ENCODE data around the gene LZTR1. TPM values are rescaled to one million over a fixed set of nuclear protein-coding genes. Genes with fewer than 3 reads are reported as not detected.

LZTR1 gene
- total RNA-seq, 1 donor from 2014 or later, result 91.5 TPM

DNA sequence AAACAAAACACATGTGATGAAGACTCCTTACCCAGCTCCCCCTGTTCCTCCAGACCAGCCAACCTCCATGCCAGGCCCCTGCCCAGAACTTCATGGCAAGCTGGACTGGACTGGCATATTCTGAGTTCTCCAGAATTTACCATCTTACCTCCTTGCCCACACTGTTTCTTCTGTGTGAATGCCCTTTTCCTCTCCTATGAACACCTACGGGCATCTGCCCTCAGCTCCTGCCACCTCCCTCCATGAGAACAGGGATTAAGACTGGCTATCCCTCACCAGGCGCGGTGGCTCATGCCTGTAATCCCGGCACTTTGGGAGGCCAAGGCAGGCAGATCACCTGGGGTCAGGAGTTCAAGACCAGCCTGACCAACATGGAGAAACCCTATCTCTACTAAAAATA, 21.5 kb upstream of the LZTR1 start:
- TF ChIP-seq, protein P1, sequence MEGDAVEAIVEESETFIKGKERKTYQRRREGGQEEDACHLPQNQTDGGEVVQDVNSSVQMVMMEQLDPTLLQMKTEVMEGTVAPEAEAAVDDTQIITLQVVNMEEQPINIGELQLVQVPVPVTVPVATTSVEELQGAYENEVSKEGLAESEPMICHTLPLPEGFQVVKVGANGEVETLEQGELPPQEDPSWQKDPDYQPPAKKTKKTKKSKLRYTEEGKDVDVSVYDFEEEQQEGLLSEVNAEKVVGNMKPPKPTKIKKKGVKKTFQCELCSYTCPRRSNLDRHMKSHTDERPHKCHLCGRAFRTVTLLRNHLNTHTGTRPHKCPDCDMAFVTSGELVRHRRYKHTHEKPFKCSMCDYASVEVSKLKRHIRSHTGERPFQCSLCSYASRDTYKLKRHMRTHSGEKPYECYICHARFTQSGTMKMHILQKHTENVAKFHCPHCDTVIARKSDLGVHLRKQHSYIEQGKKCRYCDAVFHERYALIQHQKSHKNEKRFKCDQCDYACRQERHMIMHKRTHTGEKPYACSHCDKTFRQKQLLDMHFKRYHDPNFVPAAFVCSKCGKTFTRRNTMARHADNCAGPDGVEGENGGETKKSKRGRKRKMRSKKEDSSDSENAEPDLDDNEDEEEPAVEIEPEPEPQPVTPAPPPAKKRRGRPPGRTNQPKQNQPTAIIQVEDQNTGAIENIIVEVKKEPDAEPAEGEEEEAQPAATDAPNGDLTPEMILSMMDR (IDR thresholded peaks at IDR 0.05), result no peak
- H3K4me1 Mint-ChIP-seq (ENCODE audit: unreplicated experiment), result peaks cover 25% of the 10 kb centered on the region
- H3K9me3 Mint-ChIP-seq (ENCODE audit: unreplicated experiment), result no peaks in the 10 kb centered on the region
- DNase-seq (ENCODE audit: extremely low spot score, unreplicated experiment), result no peak
- H3K27ac Mint-ChIP-seq (ENCODE audit: unreplicated experiment), result no peak overlapping the region
- H3K27me3 Mint-ChIP-seq (ENCODE audit: unreplicated experiment), result no peaks in the 10 kb centered on the region
- H3K4me3 Mint-ChIP-seq (ENCODE audit: unreplicated experiment), result no peak overlapping the region
- no peaks in the 10 kb centered on the region for H3K36me3 Mint-ChIP-seq (ENCODE audit: unreplicated experiment)

DNA sequence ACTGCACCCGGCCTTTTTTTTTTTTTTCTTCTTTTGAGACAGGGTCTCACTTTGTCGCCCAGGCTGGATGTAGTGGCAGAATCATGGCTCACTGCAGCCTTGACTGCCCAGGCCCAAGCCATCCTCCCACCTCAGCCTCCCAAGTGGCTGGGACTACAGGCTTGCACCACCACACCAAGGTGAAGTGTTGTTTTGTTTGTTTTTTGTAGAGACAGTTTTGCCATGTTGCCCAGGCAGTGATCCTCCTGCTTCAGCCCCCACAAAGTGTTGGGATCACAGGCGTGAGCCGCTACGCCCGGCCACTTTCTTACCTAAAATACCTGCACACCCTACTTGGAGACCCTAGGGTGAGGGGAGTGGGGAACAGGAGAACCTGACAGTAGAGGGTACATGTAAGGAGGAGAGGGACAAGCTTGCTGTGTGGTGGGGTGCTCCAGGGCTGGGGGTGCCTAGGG, 19.6 kb upstream of the LZTR1 start:
- no peak overlapping the region for H3K27ac Mint-ChIP-seq (ENCODE audit: unreplicated experiment)
- H3K4me1 Mint-ChIP-seq (ENCODE audit: unreplicated experiment), result peaks cover 18% of the 10 kb centered on the region
- no peaks in the 10 kb centered on the region for H3K27me3 Mint-ChIP-seq (ENCODE audit: unreplicated experiment)
- no peaks in the 10 kb centered on the region for H3K36me3 Mint-ChIP-seq (ENCODE audit: unreplicated experiment)
- TF ChIP-seq, protein P1 (IDR thresholded peaks at IDR 0.05), result no peak
- H3K9me3 Mint-ChIP-seq (ENCODE audit: unreplicated experiment), result no peaks in the 10 kb centered on the region
- H3K4me3 Mint-ChIP-seq (ENCODE audit: unreplicated experiment), result no peak overlapping the region
- no peak for DNase-seq (ENCODE audit: extremely low spot score, unreplicated experiment)

DNA sequence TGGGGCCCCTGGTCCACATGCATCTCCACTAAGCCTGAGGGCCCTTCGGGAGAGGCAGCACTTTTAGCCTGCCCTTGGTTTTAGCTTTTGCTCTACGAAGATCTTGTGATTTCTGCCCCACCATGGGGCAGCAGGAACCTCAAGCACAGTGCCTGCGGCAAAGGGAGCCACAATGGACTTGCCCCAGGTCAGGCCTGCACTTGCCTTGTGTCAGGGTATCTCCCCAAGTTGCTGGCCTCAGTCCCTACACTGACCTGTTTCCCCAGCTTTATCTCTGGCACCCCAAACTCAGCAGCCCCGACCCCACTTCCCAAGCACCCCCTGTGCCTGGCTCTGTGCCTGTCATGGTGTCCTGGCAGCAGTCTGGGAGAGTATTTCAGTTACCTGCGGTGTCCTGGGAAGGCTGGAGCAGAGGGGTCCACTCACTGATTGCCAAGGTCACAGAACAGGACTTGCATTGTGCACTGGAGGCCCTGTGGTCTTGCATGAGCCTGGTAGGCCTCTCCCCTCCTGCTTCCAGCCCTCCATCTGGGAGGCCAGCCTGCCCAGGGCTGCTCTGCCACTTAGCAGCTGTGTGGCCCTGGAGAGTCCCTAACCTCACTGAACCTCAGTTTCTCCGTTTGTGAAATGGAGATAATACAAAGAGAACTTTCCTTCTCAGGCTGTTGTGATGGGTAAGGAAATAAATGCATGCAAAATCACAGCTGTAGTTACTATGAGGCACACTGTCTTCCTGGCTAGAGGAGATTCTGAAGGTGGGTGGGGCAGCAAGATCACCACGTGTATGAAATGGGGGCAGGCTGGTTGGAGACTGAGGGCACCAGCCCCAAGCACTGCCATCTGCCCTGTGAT, 18.7 kb upstream of the LZTR1 start:
- peak overlapping the region; percentile 70 for H3K4me3 Mint-ChIP-seq (ENCODE audit: unreplicated experiment)
- H3K27me3 Mint-ChIP-seq (ENCODE audit: unreplicated experiment), result no peaks in the 10 kb centered on the region
- H3K4me1 Mint-ChIP-seq (ENCODE audit: unreplicated experiment), result peaks cover 10% of the 10 kb centered on the region
- H3K36me3 Mint-ChIP-seq (ENCODE audit: unreplicated experiment), result no peaks in the 10 kb centered on the region
- DNase-seq (ENCODE audit: extremely low spot score, unreplicated experiment), result no peak
- H3K9me3 Mint-ChIP-seq (ENCODE audit: unreplicated experiment), result no peaks in the 10 kb centered on the region
- no peak overlapping the region for H3K27ac Mint-ChIP-seq (ENCODE audit: unreplicated experiment)
- TF ChIP-seq, protein P1 (IDR thresholded peaks at IDR 0.05), result no peak

DNA sequence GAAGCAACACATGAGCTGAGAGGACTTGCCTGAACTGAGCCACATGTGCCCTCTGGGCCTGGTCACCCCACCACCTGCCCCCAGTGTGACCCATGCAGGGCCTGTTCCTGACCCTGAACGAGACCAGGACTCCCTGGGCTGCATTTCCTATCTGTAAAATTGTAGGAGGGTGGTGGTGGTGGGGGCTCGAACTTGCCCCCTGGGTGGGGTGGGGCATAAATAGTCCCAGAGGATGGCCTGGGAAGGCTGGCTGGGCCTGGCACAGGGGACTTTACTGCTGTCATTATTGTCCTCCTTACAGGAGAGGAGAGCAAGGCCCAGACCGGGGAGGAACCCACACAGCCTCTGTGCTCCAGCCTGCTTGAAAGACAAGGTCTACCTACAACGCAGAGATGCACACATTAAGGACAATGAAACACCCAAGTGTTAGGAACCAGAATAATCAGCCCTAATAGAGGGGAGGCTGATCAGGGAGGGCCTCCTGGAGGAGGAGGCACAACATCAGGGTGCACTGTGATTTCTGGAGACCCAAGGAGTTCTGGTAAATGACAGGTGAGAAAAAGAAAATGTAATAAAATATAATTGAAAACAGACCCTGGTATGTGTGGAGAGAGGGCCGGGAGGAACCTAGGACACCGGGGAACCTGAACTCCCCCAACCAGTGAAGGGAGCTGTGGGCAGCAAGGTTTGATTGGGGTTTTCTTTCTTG, 17.9 kb upstream of the LZTR1 start:
- H3K27me3 Mint-ChIP-seq (ENCODE audit: unreplicated experiment), result no peaks in the 10 kb centered on the region
- TF ChIP-seq, protein P1 (IDR thresholded peaks at IDR 0.05), result no peak
- no peak for DNase-seq (ENCODE audit: extremely low spot score, unreplicated experiment)
- H3K27ac Mint-ChIP-seq (ENCODE audit: unreplicated experiment), result no peak overlapping the region
- H3K4me1 Mint-ChIP-seq (ENCODE audit: unreplicated experiment), result peaks cover 10% of the 10 kb centered on the region
- no peaks in the 10 kb centered on the region for H3K9me3 Mint-ChIP-seq (ENCODE audit: unreplicated experiment)
- H3K36me3 Mint-ChIP-seq (ENCODE audit: unreplicated experiment), result no peaks in the 10 kb centered on the region
- peak overlapping the region; percentile 70 for H3K4me3 Mint-ChIP-seq (ENCODE audit: unreplicated experiment)

DNA sequence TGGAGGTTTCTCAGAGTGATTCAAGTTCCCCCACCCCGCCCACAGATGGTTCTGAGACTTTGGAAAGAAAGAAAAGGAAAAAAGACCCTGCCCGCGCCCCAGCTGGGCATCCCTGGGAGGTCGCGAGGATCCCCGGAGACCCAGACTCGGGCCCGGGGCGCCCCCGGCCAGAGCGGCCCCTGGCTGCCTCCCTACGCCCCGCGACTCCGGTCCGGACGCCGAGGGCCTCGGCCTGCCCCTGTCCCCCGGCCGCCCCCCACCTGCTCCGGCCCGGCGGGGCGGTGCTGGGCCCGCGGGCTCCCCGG, 17.3 kb upstream of the LZTR1 start:
- H3K4me1 Mint-ChIP-seq (ENCODE audit: unreplicated experiment), result peaks cover 10% of the 10 kb centered on the region
- no peak overlapping the region for H3K27ac Mint-ChIP-seq (ENCODE audit: unreplicated experiment)

More for the DNA sequence above, 17.3 kb upstream of the LZTR1 start:
- no peaks in the 10 kb centered on the region for H3K9me3 Mint-ChIP-seq (ENCODE audit: unreplicated experiment)
- H3K4me3 Mint-ChIP-seq (ENCODE audit: unreplicated experiment), result peak overlapping the region; percentile 70
- TF ChIP-seq, protein P1 (IDR thresholded peaks at IDR 0.05), result no peak
- DNase-seq (ENCODE audit: extremely low spot score, unreplicated experiment), result no peak
- no peaks in the 10 kb centered on the region for H3K36me3 Mint-ChIP-seq (ENCODE audit: unreplicated experiment)
- no peaks in the 10 kb centered on the region for H3K27me3 Mint-ChIP-seq (ENCODE audit: unreplicated experiment)

Measured in osteocyte (in vitro differentiated cells).